WTC11 (cell line): ENCODE data around the gene ZFYVE28. TPM values are rescaled to one million over a fixed set of nuclear protein-coding genes. Genes with fewer than 3 reads are reported as not detected.

Experiments
- ATAC-seq: fragments of 200-7000 bp; cut with Tn5 transposase; 2 replicates; pipeline ENCODE4 v1.10.0; 2021; ENCODE audit warnings: mild to moderate bottlenecking, moderate library complexity
- CTCF ChIA-PET: fragments of 300-600 bp; sonication (Branson Sonifier 250); formaldehyde crosslinking; loops from one replicate; lab custom pipeline; 2021; ENCODE audit warnings: antibody characterized with exemption; lab: Charles Lee
- POLR2A ChIA-PET: fragments of 350-600 bp; sonication (Branson Sonifier 250); formaldehyde crosslinking; loops from one replicate; lab custom pipeline; 2021; ENCODE audit warnings: antibody characterized with exemption; lab: Charles Lee
- DNase-seq: peaks from one replicate; pipeline ENCODE4 v3.0.0; 2021; ENCODE audit warnings: low spot score
- H3K27ac Mint-ChIP-seq: 2 replicates; pipeline ENCODE4 v1.8.0; 2021; ENCODE audit warnings: mixed read lengths
- H3K27me3 Mint-ChIP-seq: 2 replicates; pipeline ENCODE4 v1.8.0; 2021; ENCODE audit warnings: low read depth, mild to moderate bottlenecking, moderate library complexity, mixed read lengths
- H3K36me3 Mint-ChIP-seq: 2 replicates; pipeline ENCODE4 v1.8.0; 2021; ENCODE audit warnings: mixed read lengths
- H3K4me1 Mint-ChIP-seq: 2 replicates; pipeline ENCODE4 v1.8.0; 2022; ENCODE audit warnings: mixed read lengths
- H3K4me3 Mint-ChIP-seq: 2 replicates; pipeline ENCODE4 v1.8.0; 2021; ENCODE audit warnings: mild to moderate bottlenecking, moderate library complexity, mixed read lengths
- H3K9me3 Mint-ChIP-seq: 2 replicates; pipeline ENCODE4 v1.8.0; 2021; ENCODE audit warnings: mixed read lengths
- CTCF ChIP-seq: fragments of 200-600 bp; IDR thresholded peaks from 2 replicates; pipeline ENCODE4 v1.8.0; 2022; ENCODE audit warnings: antibody characterized with exemption
- E2F1 ChIP-seq: sonication (generic); formaldehyde crosslinking; IDR thresholded peaks from 2 replicates; pipeline ENCODE4 v1.8.0; 2022; ENCODE audit warnings: mild to moderate bottlenecking, missing genetic modification reagents
- EMX1 ChIP-seq: fragments of 250-450 bp; sonication (Bioruptor Pico); IDR thresholded peaks from 2 replicates; pipeline ENCODE4 v1.8.0; 2021; ENCODE audit warnings: mild to moderate bottlenecking
- ESRRA ChIP-seq: sonication (generic); formaldehyde crosslinking; IDR thresholded peaks from 2 replicates; pipeline ENCODE4 v1.8.1; 2022; ENCODE audit warnings: mild to moderate bottlenecking, missing genetic modification reagents, borderline replicate concordance
- FOXK1 ChIP-seq: sonication (generic); formaldehyde crosslinking; IDR thresholded peaks from 2 replicates; pipeline ENCODE4 v1.8.0; 2022; ENCODE audit warnings: mild to moderate bottlenecking, moderate library complexity, missing genetic modification reagents
- FOXP1 ChIP-seq: sonication (generic); formaldehyde crosslinking; IDR thresholded peaks from 2 replicates; pipeline ENCODE4 v1.8.0; 2022; ENCODE audit warnings: missing genetic modification reagents, mild to moderate bottlenecking, moderate library complexity, borderline replicate concordance
- GTF2I ChIP-seq: fragments of 250-450 bp; sonication (Bioruptor Pico); conservative IDR thresholded peaks from 2 replicates; pipeline ENCODE4 v1.4.0; 2021; ENCODE audit warnings: mild to moderate bottlenecking
- JUN ChIP-seq: sonication (generic); formaldehyde crosslinking; IDR thresholded peaks from 2 replicates; pipeline ENCODE4 v1.8.0; 2023; ENCODE audit warnings: mild to moderate bottlenecking, missing genetic modification reagents
- MAX ChIP-seq: sonication (generic); formaldehyde crosslinking; IDR thresholded peaks from 2 replicates; pipeline ENCODE4 v1.8.0; 2022; ENCODE audit warnings: mild to moderate bottlenecking, missing genetic modification reagents
- MLX ChIP-seq: sonication (generic); formaldehyde crosslinking; IDR thresholded peaks from 2 replicates; pipeline ENCODE4 v1.8.1; 2023; ENCODE audit warnings: mild to moderate bottlenecking, missing genetic modification reagents, moderate library complexity
- MXD4 ChIP-seq: fragments of 250-450 bp; sonication (Bioruptor Pico); IDR thresholded peaks from 2 replicates; pipeline ENCODE4 v1.8.0; 2021; ENCODE audit warnings: mild to moderate bottlenecking, moderate library complexity, borderline replicate concordance
- NFE2L1 ChIP-seq: sonication (generic); formaldehyde crosslinking; IDR thresholded peaks from 2 replicates; pipeline ENCODE4 v1.8.1; 2023; ENCODE audit warnings: missing genetic modification reagents
- SOX15 ChIP-seq: fragments of 250-450 bp; sonication (Bioruptor Pico); IDR thresholded peaks from 2 replicates; pipeline ENCODE4 v1.9.0; 2021; ENCODE audit warnings: mild to moderate bottlenecking
- ZNF121 ChIP-seq: sonication (generic); formaldehyde crosslinking; IDR thresholded peaks from 2 replicates; pipeline ENCODE4 v1.8.0; 2023; ENCODE audit warnings: missing genetic modification reagents
- ZNF512 ChIP-seq: sonication (generic); formaldehyde crosslinking; IDR thresholded peaks from 2 replicates; pipeline ENCODE4 v1.8.1; 2022; ENCODE audit warnings: missing genetic modification reagents, borderline replicate concordance
- total RNA-seq: library from RNA; stranded (reverse); gene quantifications from 3 replicates; pipeline ENCODE4 v1.2.3, GENCODE V29; 2021
- TF ChIP-seq, protein P1 (sequence below): fragments of 250-450 bp; sonication (Bioruptor Pico); IDR thresholded peaks from 2 replicates; pipeline ENCODE4 v2.1.2; 2022; ENCODE audit warnings: mild to moderate bottlenecking, moderate library complexity
- TF ChIP-seq, protein P2 (sequence below): fragments of 250-450 bp; sonication (Bioruptor Pico); IDR thresholded peaks from 2 replicates; pipeline ENCODE4 v1.9.0; 2021; ENCODE audit warnings: mild to moderate bottlenecking
- TF ChIP-seq, protein P3 (sequence below): sonication (generic); formaldehyde crosslinking; IDR thresholded peaks from 2 replicates; pipeline ENCODE4 v1.8.1; 2023; ENCODE audit warnings: mild to moderate bottlenecking, missing genetic modification reagents
- TF ChIP-seq, protein P4 (sequence below): sonication (generic); formaldehyde crosslinking; IDR thresholded peaks from 2 replicates; pipeline ENCODE4 v1.8.1; 2022; ENCODE audit warnings: low read depth, missing genetic modification reagents, borderline replicate concordance

ZFYVE28 gene
- total RNA-seq, 1 experiment from 2014 or later: 7.8 TPM

DNA sequence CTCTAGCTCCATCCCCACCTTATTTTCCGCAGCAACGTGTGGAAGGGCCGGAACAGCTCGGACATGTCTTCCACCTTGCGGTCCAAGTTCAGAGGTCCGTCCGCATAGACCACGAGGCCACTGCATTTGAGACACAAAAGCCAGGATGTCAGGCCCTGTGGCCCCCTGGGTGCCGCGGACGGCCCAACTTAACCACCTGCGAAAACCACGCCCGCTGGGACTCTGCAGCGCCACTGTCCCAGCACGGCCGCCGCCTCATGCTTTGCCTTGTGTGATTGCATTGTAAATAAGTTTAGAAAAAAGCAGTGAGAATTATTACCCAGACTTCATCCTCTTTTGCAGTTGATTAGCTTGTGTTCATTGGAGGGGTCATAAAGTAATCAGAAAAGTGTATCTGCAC lies 98.3 kb downstream of the ZFYVE28 start:
- ChIA-PET POLR2A (no interaction called here), CTCF (interaction anchor here (0.6 to 1.3 kb wide), 4 partner anchors 60 to 306 kb away, joined by 3 to 4 read pairs (median 3); no protein-coding TSS in a partner anchor)
- DNase-seq (no peak), ATAC-seq (no peak)
- no peaks in the 10 kb centered on the region for H3K36me3 Mint-ChIP-seq
- H3K27ac Mint-ChIP-seq: no peak overlapping the region
- peaks cover 10% of the 10 kb centered on the region for H3K9me3 Mint-ChIP-seq
- TF ChIP-seq EMX1 (CRISPR knock-in tag) (no peak), FOXK1 (CRISPR knock-in tag) (no peak)
- H3K4me1 Mint-ChIP-seq: peaks cover 11% of the 10 kb centered on the region
- peaks cover 4% of the 10 kb centered on the region; the same call in 1 of the 2 replicates for H3K27me3 Mint-ChIP-seq
- no peak overlapping the region for H3K4me3 Mint-ChIP-seq

DNA sequence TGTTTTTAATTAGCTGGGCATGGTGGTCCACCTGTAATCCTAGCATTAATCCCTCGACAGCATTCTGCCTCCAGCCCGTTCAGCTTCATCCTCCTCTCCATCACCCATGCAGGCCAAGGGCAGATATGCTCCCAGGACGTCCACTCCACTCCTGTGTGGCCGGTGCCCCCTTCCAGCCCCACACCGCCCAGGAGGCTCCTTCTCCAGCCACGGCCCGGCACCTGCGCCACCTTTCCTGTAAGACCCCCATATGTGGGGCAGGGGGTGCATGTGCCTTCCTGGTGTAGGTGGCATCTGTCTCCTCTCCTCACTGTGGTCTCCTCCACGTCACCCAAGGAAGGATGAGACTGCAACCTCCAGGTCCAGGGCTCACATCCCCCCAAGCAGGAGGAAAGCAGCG lies 99.6 kb downstream of the ZFYVE28 start:
- ATAC-seq (no peak), DNase-seq (no peak)
- ChIA-PET POLR2A (no interaction called here), CTCF (interaction anchor here (1.4 kb wide), 1 partner anchor 99 kb away, joined by 4 read pairs; no protein-coding TSS in a partner anchor)
- Mint-ChIP-seq H3K4me3 (no peak overlapping the region), H3K36me3 (no peaks in the 10 kb centered on the region), H3K9me3 (peaks cover 3% of the 10 kb centered on the region), H3K27me3 (peaks cover 3% of the 10 kb centered on the region; the same call in 1 of the 2 replicates), H3K4me1 (peaks cover 8% of the 10 kb centered on the region), H3K27ac (no peak overlapping the region)
- TF ChIP-seq E2F1 (CRISPR knock-in tag): no peak
- TF ChIP-seq JUN (CRISPR knock-in tag): no peak
- TF ChIP-seq ZNF121 (CRISPR knock-in tag): no peak
- TF ChIP-seq, protein P1, sequence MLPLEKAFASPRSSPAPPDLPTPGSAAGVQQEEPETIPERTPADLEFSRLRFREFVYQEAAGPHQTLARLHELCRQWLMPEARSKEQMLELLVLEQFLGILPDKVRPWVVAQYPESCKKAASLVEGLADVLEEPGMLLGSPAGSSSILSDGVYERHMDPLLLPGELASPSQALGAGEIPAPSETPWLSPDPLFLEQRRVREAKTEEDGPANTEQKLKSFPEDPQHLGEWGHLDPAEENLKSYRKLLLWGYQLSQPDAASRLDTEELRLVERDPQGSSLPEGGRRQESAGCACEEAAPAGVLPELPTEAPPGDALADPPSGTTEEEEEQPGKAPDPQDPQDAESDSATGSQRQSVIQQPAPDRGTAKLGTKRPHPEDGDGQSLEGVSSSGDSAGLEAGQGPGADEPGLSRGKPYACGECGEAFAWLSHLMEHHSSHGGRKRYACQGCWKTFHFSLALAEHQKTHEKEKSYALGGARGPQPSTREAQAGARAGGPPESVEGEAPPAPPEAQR: no peak
- TF ChIP-seq GTF2I: no peak
- TF ChIP-seq CTCF: no peak
- no peak for TF ChIP-seq FOXP1 (CRISPR knock-in tag)
- no peak for TF ChIP-seq NFE2L1 (CRISPR knock-in tag)

DNA sequence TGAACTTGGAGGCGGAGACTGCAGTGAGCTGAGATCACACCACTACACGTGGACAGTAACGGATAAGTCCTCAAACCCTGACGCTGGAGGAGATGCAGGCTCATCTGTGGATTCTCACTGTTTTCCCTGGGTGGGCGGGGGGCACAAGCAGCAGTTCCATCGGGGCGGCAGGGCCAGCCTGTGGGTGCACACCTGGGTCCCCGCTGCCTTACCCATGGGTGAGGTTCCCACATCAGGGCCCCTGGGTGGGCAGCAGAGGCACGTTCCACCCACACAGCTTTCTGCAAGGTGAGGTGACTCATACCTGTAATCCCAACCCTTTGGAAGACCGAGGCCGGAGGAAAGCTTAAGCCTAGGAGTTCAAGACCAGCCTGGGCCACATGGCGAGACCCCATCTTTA lies 100.0 kb downstream of the ZFYVE28 start:
- H3K4me3 Mint-ChIP-seq: no peak overlapping the region
- peaks cover 8% of the 10 kb centered on the region for H3K4me1 Mint-ChIP-seq
- ATAC-seq (no peak), DNase-seq (no peak)
- CTCF ChIA-PET: interaction anchor here (1.4 kb wide), 1 partner anchor 98 kb away, joined by 4 read pairs; no protein-coding TSS in a partner anchor
- POLR2A ChIA-PET: no interaction called here
- no peaks in the 10 kb centered on the region for H3K36me3 Mint-ChIP-seq
- no peak for TF ChIP-seq ZNF512 (CRISPR knock-in tag)
- TF ChIP-seq, protein P2, sequence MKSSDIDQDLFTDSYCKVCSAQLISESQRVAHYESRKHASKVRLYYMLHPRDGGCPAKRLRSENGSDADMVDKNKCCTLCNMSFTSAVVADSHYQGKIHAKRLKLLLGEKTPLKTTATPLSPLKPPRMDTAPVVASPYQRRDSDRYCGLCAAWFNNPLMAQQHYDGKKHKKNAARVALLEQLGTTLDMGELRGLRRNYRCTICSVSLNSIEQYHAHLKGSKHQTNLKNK: no peak
- TF ChIP-seq ESRRA: no peak
- H3K27ac Mint-ChIP-seq: no peak overlapping the region
- no peaks in the 10 kb centered on the region for H3K9me3 Mint-ChIP-seq
- H3K27me3 Mint-ChIP-seq: no peaks in the 10 kb centered on the region

- Mint-ChIP-seq H3K4me3 (no peak overlapping the region), H3K4me1 (no peaks in the 10 kb centered on the region), H3K36me3 (no peaks in the 10 kb centered on the region), H3K27ac (no peak overlapping the region), H3K27me3 (peaks cover 3% of the 10 kb centered on the region; the same call in 1 of the 2 replicates), H3K9me3 (peaks cover 19% of the 10 kb centered on the region; the same call in 1 of the 2 replicates)
- DNase-seq: no peak
- no peak for ATAC-seq
- ChIA-PET POLR2A (no interaction called here), CTCF (no interaction called here)
- TF ChIP-seq MAX (no peak), NFE2L1 (CRISPR knock-in tag) (no peak), MLX (CRISPR knock-in tag) (no peak), MXD4 (CRISPR knock-in tag) (no peak), SOX15 (no peak)
- TF ChIP-seq, protein P3, sequence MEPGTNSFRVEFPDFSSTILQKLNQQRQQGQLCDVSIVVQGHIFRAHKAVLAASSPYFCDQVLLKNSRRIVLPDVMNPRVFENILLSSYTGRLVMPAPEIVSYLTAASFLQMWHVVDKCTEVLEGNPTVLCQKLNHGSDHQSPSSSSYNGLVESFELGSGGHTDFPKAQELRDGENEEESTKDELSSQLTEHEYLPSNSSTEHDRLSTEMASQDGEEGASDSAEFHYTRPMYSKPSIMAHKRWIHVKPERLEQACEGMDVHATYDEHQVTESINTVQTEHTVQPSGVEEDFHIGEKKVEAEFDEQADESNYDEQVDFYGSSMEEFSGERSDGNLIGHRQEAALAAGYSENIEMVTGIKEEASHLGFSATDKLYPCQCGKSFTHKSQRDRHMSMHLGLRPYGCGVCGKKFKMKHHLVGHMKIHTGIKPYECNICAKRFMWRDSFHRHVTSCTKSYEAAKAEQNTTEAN (CRISPR knock-in tag): no peak
- TF ChIP-seq, protein P4, sequence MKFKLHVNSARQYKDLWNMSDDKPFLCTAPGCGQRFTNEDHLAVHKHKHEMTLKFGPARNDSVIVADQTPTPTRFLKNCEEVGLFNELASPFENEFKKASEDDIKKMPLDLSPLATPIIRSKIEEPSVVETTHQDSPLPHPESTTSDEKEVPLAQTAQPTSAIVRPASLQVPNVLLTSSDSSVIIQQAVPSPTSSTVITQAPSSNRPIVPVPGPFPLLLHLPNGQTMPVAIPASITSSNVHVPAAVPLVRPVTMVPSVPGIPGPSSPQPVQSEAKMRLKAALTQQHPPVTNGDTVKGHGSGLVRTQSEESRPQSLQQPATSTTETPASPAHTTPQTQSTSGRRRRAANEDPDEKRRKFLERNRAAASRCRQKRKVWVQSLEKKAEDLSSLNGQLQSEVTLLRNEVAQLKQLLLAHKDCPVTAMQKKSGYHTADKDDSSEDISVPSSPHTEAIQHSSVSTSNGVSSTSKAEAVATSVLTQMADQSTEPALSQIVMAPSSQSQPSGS (CRISPR knock-in tag): no peak
Observed at GRCh38 chr4:2313366-2313765, 105.1 kb downstream of the ZFYVE28 start.
